H1 (cell line): Measurements from ENCODE around the gene LSR. TPM values are rescaled to one million over a fixed set of nuclear protein-coding genes. Genes with fewer than 3 reads are reported as not detected.
A peak's percentile ranks its signal among the peaks of the same experiment; 100 is the strongest.

ENCODE experiments used
- CTCF ChIA-PET: fragments of 300-600 bp; sonication (Branson Sonifier 250); formaldehyde crosslinking; loops from one replicate; lab custom pipeline; 2021; ENCODE audit not compliant: partially characterized antibody; lab: Charles Lee
- POLR2A ChIA-PET: fragments of 300-600 bp; sonication (Branson Sonifier 250); formaldehyde crosslinking; loops from one replicate; lab custom pipeline; 2021; ENCODE audit warnings: inconsistent platforms; ENCODE audit not compliant: partially characterized antibody; lab: Charles Lee
- DNase-seq, 2 experiments: peaks; one replicate each; pipeline versions ENCODE4 v3.0.0 to v3.0.0-alpha.2; 2010 to 2022; ENCODE audit warnings: low spot score in 2 of 2, low read depth in 1 of 2, mixed read lengths in 1 of 2
- FAIRE-seq: peaks from 2 replicates; lab custom pipeline; 2011; peaks lifted over from hg19 to GRCh38; lab: Jason Lieb, UNC
- H2AFZ ChIP-seq: 2 replicates; pipeline ENCODE4 v1.8.1; 2012; ENCODE audit warnings: low read length, inconsistent platforms
- H2AK5ac ChIP-seq: 2 replicates; pipeline ENCODE4 v1.6.1; 2013; ENCODE audit warnings: low read depth, low read length
- H2BK120ac ChIP-seq: replicated peaks from 2 replicates; pipeline ENCODE3; 2013; ENCODE audit warnings: low read depth, low read length, inconsistent platforms
- H2BK12ac ChIP-seq: 2 replicates; pipeline ENCODE4 v1.6.1; 2013; ENCODE audit warnings: low read depth, low read length
- H2BK15ac ChIP-seq: 2 replicates; pipeline ENCODE4 v1.6.1; 2013; ENCODE audit warnings: low read length
- H2BK20ac ChIP-seq: 2 replicates; pipeline ENCODE4 v1.6.1; 2013; ENCODE audit warnings: low read length
- H2BK5ac ChIP-seq: 2 replicates; pipeline ENCODE4 v1.6.1; 2013; ENCODE audit warnings: low read depth, low read length
- H3K14ac ChIP-seq: 2 replicates; pipeline ENCODE4 v1.6.1; 2013; ENCODE audit warnings: inconsistent platforms; ENCODE audit not compliant: insufficient read length
- H3K18ac ChIP-seq: 2 replicates; pipeline ENCODE4 v1.6.1; 2013; ENCODE audit warnings: low read length; ENCODE audit errors: extremely low read depth
- H3K23ac ChIP-seq: 2 replicates; pipeline ENCODE4 v1.6.1; 2013; ENCODE audit warnings: inconsistent platforms; ENCODE audit not compliant: insufficient read length
- H3K23me2 ChIP-seq: 2 replicates; pipeline ENCODE4 v1.6.1; 2013; ENCODE audit warnings: low read depth, low read length
- H3K27ac ChIP-seq: 2 replicates; pipeline ENCODE4 v1.6.1; 2011; ENCODE audit warnings: low read depth, low read length, inconsistent platforms
- H3K27me3 ChIP-seq, 4 experiments: replicated peaks in 1 of 4; 1 replicate in 1 of 4; 2 replicates in 3 of 4; pipeline versions ENCODE4 v1.6.1 to v1.8.1; 2011 to 2013; ENCODE audit warnings: low read length in 3 of 4, mild to moderate bottlenecking in 3 of 4, inconsistent platforms in 2 of 4, mixed read lengths in 2 of 4, moderate library complexity in 1 of 4; ENCODE audit not compliant: control insufficient read depth in 3 of 4, insufficient read depth in 3 of 4; ENCODE audit errors: extremely low read depth in 1 of 4
- H3K36me3 ChIP-seq, 4 experiments: 2 replicates each; pipeline versions ENCODE4 v1.6.1 to v1.8.1; 2011 to 2013; ENCODE audit warnings: mild to moderate bottlenecking in 4 of 4, low read length in 3 of 4, moderate library complexity in 2 of 4, control low read depth in 1 of 4, inconsistent platforms in 1 of 4; ENCODE audit not compliant: insufficient read depth in 4 of 4, control insufficient read depth in 2 of 4
- H3K4ac ChIP-seq: replicated peaks from 2 replicates; pipeline ENCODE3; 2013; ENCODE audit warnings: low read length, low read depth, mixed read lengths, inconsistent platforms; ENCODE audit not compliant: insufficient read length
- H3K4me1 ChIP-seq, 4 experiments: replicated peaks in 1 of 4; 1 replicate in 1 of 4; 2 replicates in 3 of 4; pipeline versions ENCODE4 v1.6.1 to v1.8.1; 2011 to 2013; ENCODE audit warnings: low read length in 3 of 4, inconsistent platforms in 2 of 4, mixed read lengths in 1 of 4; ENCODE audit not compliant: insufficient read depth in 4 of 4, control insufficient read depth in 3 of 4
- H3K4me2 ChIP-seq, 2 experiments: 2 replicates each; pipeline versions ENCODE4 v1.6.1 to v1.8.1; 2011 to 2013; ENCODE audit warnings: low read depth in 2 of 2, low read length in 2 of 2, control low read depth in 1 of 2, inconsistent platforms in 1 of 2, mild to moderate bottlenecking in 1 of 2; ENCODE audit not compliant: insufficient read depth in 1 of 2
- H3K4me3 ChIP-seq, 4 experiments: fragments of 200-600, 300-600 bp in 1 of 4; sonication (generic), shearing (Covaris generic), sonication (Bioruptor Twin) in 1 of 4; 2 replicates each; pipeline versions ENCODE4 v1.5.1 to v1.8.1; 2011 to 2016; ENCODE audit warnings: low read length in 4 of 4, low read depth in 3 of 4, control low read depth in 2 of 4, inconsistent platforms in 2 of 4, mild to moderate bottlenecking in 2 of 4, mixed read lengths in 1 of 4, moderate library complexity in 1 of 4; ENCODE audit not compliant: insufficient read depth in 2 of 4; ENCODE audit errors: extremely low read depth in 1 of 4
- H3K56ac ChIP-seq: replicated peaks from 2 replicates; pipeline ENCODE3; 2013; ENCODE audit warnings: low read depth, mild to moderate bottlenecking, mixed read lengths, low read length, inconsistent platforms; ENCODE audit not compliant: insufficient read length
- H3K79me1 ChIP-seq: 2 replicates; pipeline ENCODE4 v1.6.1; 2013; ENCODE audit warnings: low read depth, low read length, control low read depth
- H3K79me2 ChIP-seq, 2 experiments: 2 replicates each; pipeline versions ENCODE4 v1.6.1 to v1.8.1; 2012 to 2013; ENCODE audit warnings: low read length in 2 of 2, mild to moderate bottlenecking in 2 of 2, inconsistent platforms in 1 of 2; ENCODE audit not compliant: insufficient read depth in 2 of 2, control insufficient read depth in 1 of 2
- H3K9ac ChIP-seq, 4 experiments: replicated peaks in 1 of 4; 1 replicate in 1 of 4; 2 replicates in 3 of 4; pipeline versions ENCODE4 v1.6.1 to v1.8.1; 2011 to 2013; ENCODE audit warnings: low read depth in 3 of 4, low read length in 3 of 4, control low read depth in 2 of 4, mild to moderate bottlenecking in 2 of 4, moderate library complexity in 2 of 4, inconsistent platforms in 1 of 4; ENCODE audit errors: extremely low read depth in 1 of 4
- H3K9me3 ChIP-seq, 2 experiments: 2 replicates each; pipeline versions ENCODE4 v1.6.1 to v1.8.1; 2012 to 2013; ENCODE audit warnings: mild to moderate bottlenecking in 2 of 2, moderate library complexity in 2 of 2, control low read depth in 1 of 2, inconsistent platforms in 1 of 2, low read depth in 1 of 2, low read length in 1 of 2, mixed read lengths in 1 of 2; ENCODE audit not compliant: insufficient read depth in 2 of 2
- H4K20me1 ChIP-seq, 2 experiments: replicated peaks in 1 of 2; 2 replicates each; pipeline versions ENCODE3 to v1.8.1; 2011 to 2013; ENCODE audit warnings: inconsistent platforms in 2 of 2, low read length in 2 of 2, mild to moderate bottlenecking in 1 of 2; ENCODE audit not compliant: insufficient read depth in 2 of 2, control insufficient read depth in 1 of 2
- H4K5ac ChIP-seq: 2 replicates; pipeline ENCODE4 v1.6.1; 2013; ENCODE audit warnings: low read length, low read depth, mixed read lengths, inconsistent platforms; ENCODE audit not compliant: insufficient read length
- H4K8ac ChIP-seq: 2 replicates; pipeline ENCODE4 v1.8.0; 2013; ENCODE audit warnings: mild to moderate bottlenecking, moderate library complexity, low read length, inconsistent platforms; ENCODE audit not compliant: insufficient read depth; ENCODE audit errors: extremely low read depth
- H4K91ac ChIP-seq: replicated peaks from 2 replicates; pipeline ENCODE3; 2013; ENCODE audit warnings: low read length, mixed read lengths, inconsistent platforms; ENCODE audit not compliant: insufficient read length
- ASH2L ChIP-seq: fragments of 200-600, 300-600 bp; sonication (generic); IDR thresholded peaks from one replicate; pipeline ENCODE4 v1.7.1; 2017; ENCODE audit warnings: low read length
- CBX8 ChIP-seq: fragments of 300-800, 300-1000 bp; sonication (generic); IDR thresholded peaks from 2 replicates; pipeline ENCODE4 v1.7.1; 2016; ENCODE audit warnings: low read depth, low read length, borderline replicate concordance
- EZH2 ChIP-seq: fragments of 200-600 bp; sonication (generic); IDR thresholded peaks from 2 replicates; pipeline ENCODE4 v1.7.1; 2012; ENCODE audit warnings: low read depth, mild to moderate bottlenecking, moderate library complexity, low read length, inconsistent platforms; ENCODE audit not compliant: severe bottlenecking
- JUND ChIP-seq: IDR thresholded peaks from 2 replicates; pipeline ENCODE4 v1.6.1; 2011; ENCODE audit warnings: mild to moderate bottlenecking, improper control_type of control experiment, low read length
- KDM4A ChIP-seq: IDR thresholded peaks from one replicate; pipeline ENCODE4 v1.7.1; 2012; ENCODE audit warnings: low read depth, mild to moderate bottlenecking, moderate library complexity, low read length, inconsistent platforms; ENCODE audit not compliant: severe bottlenecking
- POLR2A ChIP-seq, 2 experiments: IDR thresholded peaks; 1 replicate in 1 of 2; 2 replicates in 1 of 2; pipeline ENCODE4 v1.6.1; 2011; ENCODE audit warnings: low read depth in 2 of 2, low read length in 2 of 2, mild to moderate bottlenecking in 2 of 2; ENCODE audit errors: control extremely low read depth in 1 of 2
- POU5F1 ChIP-seq: IDR thresholded peaks from 2 replicates; pipeline ENCODE4 v1.6.1; 2011; ENCODE audit warnings: low read depth, mild to moderate bottlenecking, low read length, moderate library complexity
- SP2 ChIP-seq: IDR thresholded peaks from 2 replicates; pipeline ENCODE4 v1.6.1; 2012; ENCODE audit warnings: mild to moderate bottlenecking, low read length, inconsistent platforms
- SUZ12 ChIP-seq: fragments of 200-600 bp; sonication (generic); IDR thresholded peaks from 2 replicates; pipeline ENCODE4 v1.6.1; 2012; ENCODE audit warnings: mild to moderate bottlenecking, inconsistent platforms, low read length, moderate library complexity, mixed read lengths
- TAF1 ChIP-seq: IDR thresholded peaks from 2 replicates; pipeline ENCODE4 v1.6.1; 2011; ENCODE audit warnings: mild to moderate bottlenecking, low read depth, low read length
- TBP ChIP-seq: IDR thresholded peaks from 2 replicates; pipeline ENCODE4 v1.6.1; 2011; ENCODE audit warnings: low read depth, low read length, improper control_type of control experiment
- WGBS, 2 experiments: shearing (Covaris generic) in 1 of 2; methylation state at CpG; one replicate each; pipeline versions ENCODE4 v1.1.6 to v1.1.7; 2013 to 2015; ENCODE audit warnings: low lambda C conversion rate in 2 of 2, mixed read lengths in 2 of 2, inconsistent platforms in 1 of 2, low coverage in 1 of 2, missing lambda C conversion rate in 1 of 2; ENCODE audit not compliant: insufficient replicate concordance in 2 of 2, insufficient coverage in 1 of 2, insufficient read length in 1 of 2; ENCODE audit errors: extremely low coverage in 1 of 2, missing lambda C conversion rate in 1 of 2; 5-methylcytosine and 5-hydroxymethylcytosine counted together
- polyA plus RNA-seq, 7 experiments: library from polyadenylated mRNA; depleted of rRNA in 3 of 7; stranded (reverse) in 5 of 7; unstranded in 2 of 7; fragments of >200 nt in 5 of 7; fragments of 200-250 nt in 2 of 7; gene quantifications; 1 replicate in 5 of 7; 2 replicates in 1 of 7; 4 replicates in 1 of 7; pipeline versions ENCODE4 v1.2.1 to v1.2.3, GENCODE V29; 2011 to 2013; ENCODE audit warnings: missing spikeins in 2 of 7, mixed read lengths in 2 of 7
- total RNA-seq: library from RNA; stranded (reverse); fragmentation: NEBNext Ultra II Directional; extraction: Animal tissue kit (Norgen Biotek cat#: 25700); gene quantifications from 2 replicates; pipeline ENCODE4 v1.2.1, GENCODE V29; 2021

The LSR gene
- total and polyA plus RNA-seq, 2 of the 8 experiments (the other 6 are each of a cell fraction or from before 2014, with no cell fraction given): 159 to 186 TPM

DNA sequence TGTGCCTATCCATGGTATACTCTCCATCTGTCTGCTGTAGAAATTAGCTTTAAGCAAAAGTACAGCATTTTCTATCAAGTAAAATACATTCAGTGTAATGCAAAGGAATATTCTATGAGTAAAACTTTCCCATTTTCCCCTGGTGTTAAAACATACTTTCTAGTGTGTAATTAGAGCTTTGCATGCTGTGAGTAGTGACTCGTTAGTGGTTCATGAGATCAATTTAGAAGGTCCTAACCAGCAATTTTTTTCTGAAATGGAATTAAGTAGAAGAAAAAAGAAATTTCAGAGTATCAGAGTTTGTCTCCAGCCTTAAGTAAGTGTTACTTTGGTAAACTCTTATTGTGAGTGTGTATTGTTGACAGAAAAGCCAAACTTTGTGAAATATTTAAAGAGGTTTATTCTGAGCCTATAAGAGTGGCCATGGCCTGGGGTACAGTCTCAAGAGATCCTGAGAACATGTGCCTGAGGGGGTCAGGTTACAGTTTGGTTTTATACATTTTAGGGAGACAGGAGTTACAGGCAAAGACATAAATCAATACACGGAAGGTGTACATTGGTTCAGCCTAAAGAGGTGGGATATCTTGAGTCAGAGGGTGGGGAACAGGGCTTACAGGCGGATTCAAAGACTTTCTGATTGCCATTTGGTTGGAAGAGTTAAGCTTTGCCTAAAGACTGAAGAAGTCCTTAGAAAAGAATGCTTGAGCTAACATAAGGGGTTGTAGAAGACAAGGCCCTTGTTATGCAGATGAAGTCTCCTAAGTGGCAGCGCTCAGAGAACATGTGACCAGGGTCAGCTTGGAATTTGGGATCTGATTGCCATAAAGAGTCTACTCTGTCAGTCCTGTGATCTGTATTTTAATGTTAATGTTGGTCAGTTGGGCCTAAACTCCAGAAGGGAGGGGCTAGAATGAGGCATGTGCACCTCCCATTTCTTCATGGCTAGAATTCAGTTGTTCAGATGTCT is 45.8 kb upstream of the LSR start:
- H3K27me3 ChIP-seq: peaks cover 0 to 2% (median 0%) of the 10 kb centered on the region in 4 experiments; a peak in 1 of 7 replicates
- H2AK5ac ChIP-seq: peak overlapping the region; percentile 47; the same call in 1 of the 2 replicates
- ChIA-PET CTCF (interaction anchor here (0.5 to 2.5 kb wide), 10 partner anchors 9 to 154 kb away, joined by 3 to 8 read pairs (median 3); partner anchors contain the start of genes FXYD5 and LGI4), POLR2A (interaction anchor here (0.6 to 2.5 kb wide), 23 partner anchors 9 to 306 kb away, joined by 3 to 10 read pairs (median 4); partner anchors contain the start of gene FXYD5)
- no peaks in the 10 kb centered on the region for H3K79me1 ChIP-seq
- H3K56ac ChIP-seq: no peak overlapping the region
- H2BK20ac ChIP-seq: peak overlapping the region; percentile 98
- peak overlapping the region; percentile 99 for H2BK120ac ChIP-seq
- H3K23me2 ChIP-seq: no peaks in the 10 kb centered on the region; the same call in 1 of the 2 replicates
- H3K27ac ChIP-seq: peak overlapping the region; percentile 74
- WGBS, 2 experiments: 25% methylated on average over 4 of the region's 4 CpGs; no CpG with 5 or more reads in 1 of the 2 experiments
- H3K4me2 ChIP-seq: peak overlapping the region; percentile 59 to 63
- no peaks in the 10 kb centered on the region for H3K79me2 ChIP-seq
- H3K36me3 ChIP-seq: no peaks in the 10 kb centered on the region; a peak in 1 of 8 replicates
- no peak overlapping the region for H4K8ac ChIP-seq
- H2BK12ac ChIP-seq: peak overlapping the region; percentile 91
- peak overlapping the region; percentile 88 for H3K18ac ChIP-seq
- H4K91ac ChIP-seq: peak overlapping the region; percentile 88
- H3K14ac ChIP-seq: no peak overlapping the region
- H3K4me1 ChIP-seq: peaks cover 9 to 32% (median 16%) of the 10 kb centered on the region in 4 experiments
- FAIRE-seq: peak; percentile 92
- peak overlapping the region; percentile 97 for H2BK5ac ChIP-seq
- H3K23ac ChIP-seq: no peak overlapping the region
- H3K9me3 ChIP-seq: no peaks in the 10 kb centered on the region
- H4K20me1 ChIP-seq: no peaks in the 10 kb centered on the region
- H3K4ac ChIP-seq: peak overlapping the region; percentile 36
- DNase-seq: peak in 1 of 2 experiments; percentile 75
- peak overlapping the region in 1 of 4 experiments; percentile 60; a peak in 2 of 7 replicates for H3K9ac ChIP-seq
- H3K4me3 ChIP-seq: peak overlapping the region in 1 of 4 experiments; percentile 40; a peak in 1 of 8 replicates
- no peak overlapping the region for H2AFZ ChIP-seq
- H4K5ac ChIP-seq: peak overlapping the region; percentile 92
- no peak overlapping the region for H2BK15ac ChIP-seq
- peak; percentile 58; the same call in 1 of the 2 replicates for TF ChIP-seq POU5F1
- TF ChIP-seq TBP: no peak
- no peak for TF ChIP-seq TAF1
- peak; percentile 14 for TF ChIP-seq KDM4A
- TF ChIP-seq SP2: no peak
- TF ChIP-seq CBX8: no peak
- TF ChIP-seq EZH2: no peak
- no peak for TF ChIP-seq SUZ12
- TF ChIP-seq ASH2L: peak; percentile 70
- no peak for TF ChIP-seq JUND
- TF ChIP-seq POLR2A (IDR thresholded peaks at IDR 0.05; ENCODE audit: control extremely low read depth in 1 of 2, low read depth in 2 of 2, low read length in 2 of 2): no peak
